ENCODE results near the gene APBA3.

Gene APBA3

DNA sequence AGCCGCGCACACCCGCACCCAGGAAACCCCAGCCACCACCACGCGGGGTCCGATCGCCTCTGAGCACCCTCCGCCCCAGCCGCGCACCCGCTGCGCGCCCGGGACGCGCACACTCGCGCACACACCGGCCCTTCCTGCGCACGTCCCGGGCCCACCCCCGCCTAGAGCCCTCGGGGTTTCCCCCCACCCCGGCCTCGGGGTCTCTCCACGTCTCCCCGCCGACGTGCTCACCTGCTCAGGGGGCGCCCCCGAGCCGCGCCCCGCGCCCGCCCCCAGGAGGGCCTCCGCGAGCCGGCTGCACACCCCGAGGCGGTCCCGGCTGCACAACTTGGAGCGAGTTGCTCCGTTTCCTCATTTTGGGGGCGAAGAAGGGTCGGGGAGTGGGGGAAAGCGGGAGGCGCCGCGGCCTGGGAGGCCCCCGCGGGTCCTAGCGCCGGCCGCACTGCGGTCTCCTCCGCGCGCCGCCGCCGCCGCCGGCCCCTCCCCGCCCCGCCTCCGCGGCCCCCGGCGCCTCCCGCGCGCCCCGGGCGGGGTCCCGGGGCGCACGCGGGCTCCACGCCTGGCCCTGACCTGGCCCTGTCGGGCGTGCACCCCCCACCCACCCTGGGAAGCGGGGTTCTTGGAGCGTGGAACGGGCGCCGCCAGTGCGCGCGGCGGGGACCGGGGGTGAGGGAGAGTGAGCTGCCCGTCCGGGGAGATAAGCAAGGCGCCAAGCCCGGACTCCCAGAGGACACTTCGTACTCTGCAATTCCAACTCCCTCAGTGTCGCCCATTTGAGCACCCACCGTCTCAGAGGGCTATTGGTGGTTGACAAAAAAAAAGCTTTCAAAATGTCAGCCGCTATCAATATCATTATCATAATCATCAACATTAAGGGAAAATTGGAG lies 24.7 kb upstream of the APBA3 start, which contains the start of gene MATK:
Gene MATK, minus strand, starts transcription at position 444 of the 887 bp plus-strand sequence. CDS start 1,246 bp downstream, outside the sequence.
- DNase-seq (ENCODE audit: low read depth in 2 of 2), result peak in 1 of 2 experiments; percentile 20

- peak in 1 of 2 experiments; percentile 26 for DNase-seq (ENCODE audit: low read depth in 2 of 2)
Measured at GRCh38 chr19:3785451-3785937, 24.0 kb upstream of the APBA3 start.

GRCh38 chr19:3784607-3785450 lies 23.3 kb upstream of the APBA3 start:
- DNase-seq (ENCODE audit: low read depth in 2 of 2), result no peak

DNA sequence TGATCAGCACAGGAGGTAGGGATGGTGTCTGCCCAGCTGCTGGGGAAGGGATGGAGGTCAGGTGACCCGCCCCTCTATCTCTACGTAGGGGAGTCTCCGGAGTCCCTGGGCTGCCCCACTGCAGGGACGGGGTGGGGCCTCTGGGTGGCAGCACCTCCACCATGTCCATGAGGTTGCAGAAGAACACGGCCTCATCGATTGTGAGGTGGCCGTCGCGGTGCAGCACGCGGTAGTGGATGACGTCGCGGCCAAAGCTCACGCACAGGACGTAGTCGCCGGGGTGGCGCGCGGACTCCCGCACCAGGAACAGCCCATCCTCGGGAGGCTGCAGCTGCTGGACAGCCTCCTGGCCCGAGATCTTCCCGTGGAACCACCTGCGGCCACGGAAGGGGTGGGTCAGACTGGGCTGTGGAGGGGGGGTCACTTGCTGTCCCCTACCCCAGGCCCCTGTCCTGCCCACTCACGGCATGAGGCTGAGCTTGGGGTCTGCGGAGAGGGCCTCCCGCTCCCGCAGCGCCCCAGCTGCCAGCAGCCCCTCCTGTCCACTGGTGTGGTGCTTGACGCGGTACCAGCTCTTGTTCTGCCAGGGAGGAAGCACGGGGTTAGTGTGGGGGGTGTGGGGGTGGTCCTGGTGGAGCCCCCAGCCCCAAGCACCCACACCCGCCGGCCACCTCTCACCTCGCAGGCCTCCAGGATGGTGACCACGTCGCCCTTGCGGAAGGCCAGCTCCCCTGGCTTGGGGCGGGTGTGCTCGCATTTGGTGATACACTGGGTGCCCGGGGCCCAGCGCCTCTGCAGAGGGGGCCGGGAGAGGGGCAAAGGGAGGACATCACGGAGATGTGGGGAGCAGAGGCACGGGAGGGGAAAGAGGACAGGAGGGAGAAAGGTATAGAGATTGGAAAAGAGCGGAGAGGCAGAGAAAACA lies 22.4 kb upstream of the APBA3 start:
- DNase-seq (ENCODE audit: low read depth in 2 of 2), result peak in 1 of 2 experiments; percentile 41

DNA sequence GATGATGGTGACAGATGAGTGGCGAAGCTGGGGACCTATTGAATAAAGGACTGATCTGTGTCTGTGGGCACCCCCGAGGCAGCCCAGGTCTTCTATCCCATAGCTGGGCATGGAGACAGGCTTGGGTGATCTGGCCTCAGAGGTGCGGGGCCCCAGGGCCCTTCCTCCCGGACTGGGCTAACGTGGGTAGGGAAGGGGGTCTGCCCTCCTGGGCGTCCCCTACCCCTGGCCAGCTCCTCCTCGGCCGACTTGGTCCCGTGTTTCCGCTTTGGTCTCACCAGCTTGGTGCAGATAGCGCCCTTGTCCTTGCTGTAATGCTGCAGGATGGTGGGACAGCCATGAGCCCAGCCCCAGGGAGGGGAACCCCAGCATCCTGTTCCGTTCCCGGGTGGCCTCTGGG lies 21.4 kb upstream of the APBA3 start:
- no peak for DNase-seq (ENCODE audit: low read depth in 2 of 2)

DNA sequence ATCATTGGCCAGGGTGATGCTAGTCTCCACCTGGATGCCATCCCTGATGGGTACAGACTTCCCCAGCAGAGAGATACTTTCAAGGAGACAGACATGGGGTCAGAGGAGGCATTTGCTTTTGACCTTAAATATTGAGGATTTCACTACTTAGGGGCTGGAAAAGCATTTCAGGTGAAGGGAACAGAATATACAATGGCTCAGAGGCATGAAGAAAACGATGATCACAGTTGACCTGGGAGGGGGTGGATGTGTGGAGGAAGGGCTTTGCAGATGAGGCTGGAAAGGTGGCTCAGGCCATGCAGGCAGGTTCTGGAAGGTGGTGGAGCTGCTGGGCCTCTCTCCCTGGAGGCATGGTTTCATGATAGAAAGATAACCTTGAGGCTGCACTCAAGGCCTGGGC lies 20.8 kb upstream of the APBA3 start:
- DNase-seq (ENCODE audit: low read depth in 2 of 2), result no peak

GRCh38 chr19:3781603-3782002 lies 20.1 kb upstream of the APBA3 start:
- no peak for DNase-seq (ENCODE audit: low read depth in 2 of 2)

DNA sequence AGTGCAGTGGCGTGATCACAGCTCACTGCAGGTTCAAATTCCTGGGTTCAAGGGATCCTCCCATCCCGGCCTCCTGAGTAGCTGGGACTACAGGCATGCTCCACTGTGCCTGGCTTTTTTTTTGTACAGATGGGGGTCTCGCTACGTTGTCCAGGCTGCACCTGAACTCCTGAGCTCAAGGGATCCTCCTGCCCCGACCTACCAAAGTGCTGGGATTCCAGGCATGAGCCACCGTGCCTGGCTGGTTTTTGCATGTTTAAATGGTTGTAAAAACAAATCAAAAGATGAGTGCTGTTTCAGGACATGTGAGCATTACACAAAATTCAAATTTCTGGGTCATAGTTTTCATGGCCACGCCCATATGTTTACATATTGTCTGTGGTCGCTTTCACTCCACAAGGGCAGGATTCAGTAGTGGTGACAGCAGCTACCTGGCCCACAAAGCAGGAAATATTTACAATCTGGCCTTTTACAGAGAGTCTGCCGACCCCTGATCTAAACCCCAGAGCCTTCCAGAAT lies 19.4 kb upstream of the APBA3 start:
- no peak for DNase-seq (ENCODE audit: low read depth in 2 of 2)

DNA sequence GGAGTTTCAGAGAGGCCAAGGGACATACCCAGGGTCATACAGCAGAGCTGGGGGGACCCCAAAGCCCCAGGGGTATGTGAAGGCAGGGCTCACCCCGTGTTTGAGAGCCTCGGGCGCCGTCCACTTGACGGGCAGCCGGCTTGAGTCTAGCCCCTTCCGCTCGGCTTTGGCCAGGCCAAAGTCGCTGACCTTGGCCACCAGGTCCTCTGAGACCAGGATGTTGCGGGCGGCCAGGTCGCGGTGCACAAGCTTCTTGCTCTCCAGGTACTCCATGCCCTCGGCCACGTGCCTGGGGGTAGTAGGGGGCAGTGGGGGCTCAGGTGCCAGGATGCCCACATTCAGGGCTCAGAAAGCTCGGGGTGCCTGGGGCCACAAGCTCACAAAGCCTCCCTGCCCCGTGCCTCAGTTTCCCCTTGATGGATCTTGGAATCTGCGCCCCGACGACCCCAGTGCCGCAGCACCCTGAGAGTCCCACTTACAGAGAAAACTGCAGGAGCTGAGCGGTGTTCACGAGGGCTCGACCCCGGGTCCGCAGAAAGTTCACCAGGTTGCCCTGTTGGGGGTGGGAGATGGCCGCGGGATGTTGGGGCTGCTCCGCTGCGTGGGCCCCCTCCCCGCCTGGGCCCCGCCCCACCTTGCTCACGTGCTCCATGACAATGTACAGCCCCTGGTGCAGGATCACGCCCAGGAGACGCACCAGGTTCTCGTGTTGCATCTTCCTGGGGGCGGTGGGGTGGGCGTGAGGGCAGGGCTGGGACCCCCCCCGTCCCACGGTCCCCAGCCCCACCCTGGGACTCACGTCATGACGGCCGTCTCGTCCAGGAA lies 17.6 kb upstream of the APBA3 start:
- no peak for DNase-seq (ENCODE audit: low read depth in 2 of 2)

GRCh38 chr19:3778104-3778867 lies 16.8 kb upstream of the APBA3 start:
- no peak for DNase-seq (ENCODE audit: low read depth in 2 of 2)

GRCh38 chr19:3776479-3777040 lies 15.1 kb upstream of the APBA3 start:
- DNase-seq (ENCODE audit: low read depth in 2 of 2), result no peak

GRCh38 chr19:3775831-3776230 lies 14.3 kb upstream of the APBA3 start:
- DNase-seq (ENCODE audit: low read depth in 2 of 2), result no peak

DNA sequence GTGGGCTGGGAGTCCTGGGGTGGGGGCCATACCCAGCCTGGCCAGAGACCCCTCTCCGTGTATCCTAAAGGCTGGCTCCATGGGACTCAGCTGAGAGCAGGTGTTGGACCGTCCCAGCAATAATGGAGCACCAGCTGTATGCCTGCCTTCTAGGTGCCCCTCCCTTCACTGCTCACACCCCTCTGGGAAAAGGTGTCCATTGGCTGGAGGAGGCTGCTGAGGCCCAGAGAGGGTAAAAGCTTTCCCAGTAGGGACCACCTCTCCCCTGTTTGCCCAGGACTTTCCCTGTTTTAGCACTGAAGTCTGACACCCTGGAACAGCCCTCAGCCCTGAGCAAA lies 13.9 kb upstream of the APBA3 start:
- DNase-seq (ENCODE audit: low read depth in 2 of 2), result no peak

- DNase-seq (ENCODE audit: low read depth in 2 of 2), result no peak
Measured at GRCh38 chr19:3774621-3775373, 13.3 kb upstream of the APBA3 start.

GRCh38 chr19:3773814-3774515 lies 12.5 kb upstream of the APBA3 start:
- no peak for DNase-seq (ENCODE audit: low read depth in 2 of 2)

GRCh38 chr19:3771906-3772455 lies 10.5 kb upstream of the APBA3 start, which contains the start of gene RAX2:
Gene RAX2, minus strand, starts transcription at chr19:3772228. Its CDS starts 486 bp downstream, at chr19:3771742.
- DNase-seq (ENCODE audit: low read depth in 2 of 2), result no peak
